Islet precursor cell (in vitro differentiated cells): Measurements from ENCODE around the gene WRNIP1.

Experiments
- DNase-seq: peaks from one replicate; pipeline ENCODE4 v3.0.0-alpha.2; 2018

The WRNIP1 gene

GRCh38 chr6:2765166-2765895 is at the start of gene WRNIP1:
TSS of gene WRNIP1 (plus strand) at chr6:2765393. CDS start at chr6:2765623, 230 bp downstream.
- DNase-seq: peak; percentile 100

DNA sequence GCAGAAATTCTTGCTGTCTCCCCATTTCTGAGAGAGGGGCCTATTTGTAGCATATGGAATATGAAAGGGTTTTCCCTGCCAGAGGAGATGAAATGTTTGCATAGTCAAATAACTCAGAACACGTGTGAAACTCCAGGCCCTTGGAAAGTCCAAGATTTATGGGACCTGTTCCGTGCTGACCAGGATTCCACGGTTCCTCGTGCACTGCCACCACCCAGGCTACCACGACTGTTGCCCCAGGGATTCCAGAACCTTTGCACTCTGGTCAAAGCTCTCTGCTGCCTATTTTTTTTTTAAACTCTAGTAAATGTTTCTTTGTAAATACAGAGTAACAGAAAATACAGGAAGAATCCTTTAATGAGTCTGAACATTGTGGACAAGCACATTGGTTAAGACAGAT is 49.5 kb upstream of the WRNIP1 start:
- DNase-seq: no peak

GRCh38 chr6:2716936-2717700 is 48.1 kb upstream of the WRNIP1 start:
- DNase-seq: no peak

DNA sequence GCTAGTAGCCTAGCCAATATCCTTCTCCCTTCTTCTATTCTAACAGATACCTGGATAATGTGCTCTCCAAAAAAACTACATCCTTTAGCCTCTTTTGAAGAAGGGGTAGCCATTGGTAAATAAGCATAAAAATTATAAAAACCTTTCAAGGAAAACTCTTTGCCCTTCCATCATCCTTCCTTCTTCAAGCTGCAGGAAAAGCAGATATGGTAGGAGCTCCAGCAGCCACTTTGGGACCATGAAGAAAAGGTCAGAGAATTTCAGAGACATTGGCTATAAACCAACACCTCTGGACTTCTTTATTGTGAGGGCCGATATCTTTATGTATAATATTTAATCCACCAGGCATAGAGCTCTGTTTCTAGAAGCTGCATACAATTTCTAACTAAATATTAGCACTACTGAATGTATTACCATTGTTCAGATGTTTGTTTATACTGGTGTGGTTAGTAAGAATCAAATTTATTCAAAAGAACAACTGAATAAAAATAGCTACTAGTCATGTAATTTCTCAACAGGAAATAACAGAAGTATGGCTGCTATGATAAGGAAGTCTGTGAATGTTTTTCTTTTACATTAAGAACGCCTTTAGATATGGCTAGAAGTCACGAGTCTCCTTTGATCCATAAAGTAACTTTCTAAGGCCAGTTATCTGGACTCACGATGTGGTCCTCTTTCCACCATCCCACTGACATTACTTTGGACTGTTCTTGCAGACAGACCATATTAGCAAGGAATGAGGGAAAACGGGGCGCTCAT is 46.7 kb upstream of the WRNIP1 start:
- no peak for DNase-seq

GRCh38 chr6:2719093-2719455 is 46.1 kb upstream of the WRNIP1 start:
- DNase-seq: no peak

GRCh38 chr6:2721219-2721618 is 44.0 kb upstream of the WRNIP1 start:
- no peak for DNase-seq

GRCh38 chr6:2725364-2725988 is 39.7 kb upstream of the WRNIP1 start:
- DNase-seq: no peak

DNA sequence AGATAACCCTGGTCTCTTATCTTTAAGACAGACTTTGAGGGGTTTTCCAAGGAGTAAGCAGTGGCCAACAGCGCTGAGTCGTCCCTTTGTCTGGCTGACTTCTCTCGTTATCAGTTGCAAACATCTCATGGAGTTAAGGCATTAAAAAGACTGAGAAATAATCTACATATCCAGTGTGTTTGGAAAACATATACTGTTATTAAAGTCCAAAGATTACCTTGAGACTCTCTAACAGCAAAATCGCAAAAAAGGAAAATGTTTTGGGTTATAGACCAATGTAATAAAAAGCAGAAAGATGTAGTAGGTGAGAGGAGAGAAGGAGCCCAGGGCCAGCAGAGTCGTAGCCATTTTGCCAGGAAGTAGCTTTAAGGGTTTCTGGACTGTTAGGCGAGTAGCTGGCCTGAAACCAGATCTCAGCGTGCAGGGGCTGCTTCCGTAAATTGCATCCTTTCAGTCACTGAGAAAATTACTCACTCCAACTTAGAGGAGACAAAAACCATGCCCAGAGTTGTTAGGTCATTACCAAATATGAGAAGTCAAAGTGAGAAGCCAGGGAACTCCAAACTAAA is 39.1 kb upstream of the WRNIP1 start:
- peak; percentile 75 for DNase-seq

- no peak for DNase-seq
These were observed 35.3 kb upstream of the WRNIP1 start for GRCh38 chr6:2729921-2730320.

- DNase-seq: no peak
These were observed 34.7 kb upstream of the WRNIP1 start for GRCh38 chr6:2730353-2731107.

- no peak for DNase-seq
These were observed 33.8 kb upstream of the WRNIP1 start for GRCh38 chr6:2731281-2731909.

GRCh38 chr6:2732503-2733089 is 32.6 kb upstream of the WRNIP1 start:
- DNase-seq: no peak

DNA sequence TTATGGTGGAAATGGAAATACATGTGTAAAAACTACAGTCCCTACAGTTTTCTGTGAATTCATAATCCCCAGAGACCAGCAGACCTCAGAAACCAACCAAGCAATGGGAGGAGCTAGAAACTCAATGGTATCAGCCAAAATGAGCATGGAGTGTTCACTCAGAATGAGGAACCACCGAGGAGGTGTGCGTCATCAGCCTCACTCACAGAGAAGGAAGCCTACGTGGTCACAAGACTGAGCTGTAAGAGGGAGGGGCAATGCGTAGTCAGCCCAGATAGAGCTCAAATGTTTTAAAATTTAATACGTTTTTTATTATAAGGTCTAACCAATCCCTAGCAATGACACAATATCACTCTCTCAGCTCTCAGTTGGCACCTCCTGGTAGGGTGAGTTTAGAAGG is 31.9 kb upstream of the WRNIP1 start:
- no peak for DNase-seq

- DNase-seq: no peak
These were observed 31.3 kb upstream of the WRNIP1 start for GRCh38 chr6:2733736-2734480.

- no peak for DNase-seq
These were observed 30.6 kb upstream of the WRNIP1 start for GRCh38 chr6:2734488-2735166.

GRCh38 chr6:2737885-2738284 is 27.3 kb upstream of the WRNIP1 start:
- DNase-seq: no peak

GRCh38 chr6:2738373-2738979 is 26.7 kb upstream of the WRNIP1 start:
- DNase-seq: peak; percentile 80

GRCh38 chr6:2739335-2739734 is 25.9 kb upstream of the WRNIP1 start:
- DNase-seq: no peak

GRCh38 chr6:2740581-2740980 is 24.6 kb upstream of the WRNIP1 start:
- DNase-seq: no peak
